GM13976 (cell line): ENCODE results near the gene S100Z.
A peak's percentile ranks its signal among the peaks of the same experiment; 100 is the strongest.

ENCODE experiments used
- DNase-seq: peaks from one replicate; pipeline ENCODE4 v3.0.0; 2012; ENCODE audit warnings: low spot score
- CTCF ChIP-seq: IDR thresholded peaks from 2 replicates; pipeline ENCODE4 v1.5.1; 2012; ENCODE audit warnings: borderline replicate concordance, mild to moderate bottlenecking; ENCODE audit not compliant: insufficient read depth; ENCODE audit errors: extremely low read depth, missing control alignments, control extremely low read depth
- in situ Hi-C: fragments of 300-500 bp; cut with MboI; formaldehyde crosslinking; loops from one replicate; pipeline ENCODE4 v1.12.0; 2022; ENCODE audit warnings: low sequenced_read_pairs, mixed read lengths, inconsistent platforms; ENCODE audit not compliant: unreplicated experiment

Gene S100Z

DNA sequence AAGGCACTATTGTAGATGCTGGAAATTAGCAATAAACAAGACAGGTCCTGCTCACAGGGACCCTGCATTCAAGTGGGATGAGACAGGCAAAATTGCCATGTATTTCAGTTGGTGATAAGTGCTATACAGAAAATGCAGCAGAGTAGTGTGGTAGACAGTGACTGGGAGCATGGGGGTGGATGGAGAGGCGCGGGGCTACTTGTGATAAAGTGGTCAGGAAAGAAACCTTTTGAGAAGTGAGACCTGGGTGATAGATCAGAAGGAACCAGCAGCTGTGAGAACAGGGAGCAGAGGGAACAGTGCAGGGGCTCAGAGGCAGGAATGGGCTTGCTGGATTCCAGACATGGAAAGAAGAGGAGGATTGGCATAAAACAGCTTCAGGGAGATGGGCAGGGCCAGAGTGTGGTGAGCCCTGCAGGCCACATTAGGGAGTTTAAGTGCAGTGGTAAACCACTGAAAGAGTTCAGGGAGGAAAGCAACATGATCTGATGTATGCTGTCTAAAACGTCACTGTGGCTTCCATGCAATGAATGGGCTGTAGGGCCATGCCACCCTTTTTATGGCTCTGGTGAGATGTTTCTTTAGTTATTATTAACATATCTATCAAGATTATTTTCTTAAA is 110.3 kb downstream of the S100Z start:
- no peak for TF ChIP-seq CTCF
- in situ Hi-C loops: no loop called here
- peak; percentile 42 for DNase-seq

DNA sequence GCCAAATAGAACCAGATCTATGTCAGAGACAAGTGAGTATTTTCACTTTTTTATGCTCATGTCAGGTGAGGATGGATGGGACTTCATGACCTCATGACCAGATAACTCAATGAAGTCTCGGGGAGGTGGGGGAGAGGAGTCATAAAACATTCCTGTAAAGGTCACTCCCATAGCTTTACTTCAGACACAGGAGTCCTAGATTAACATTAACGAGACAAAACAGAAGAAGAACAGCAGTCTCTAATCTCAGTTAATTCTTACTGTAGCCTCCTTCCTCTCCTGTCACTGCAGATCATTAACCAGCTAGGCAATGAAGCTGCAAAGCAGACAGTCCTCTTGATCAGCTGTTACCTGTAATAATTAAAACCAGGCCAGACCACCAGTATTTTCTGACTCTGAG is 114.2 kb downstream of the S100Z start:
- in situ Hi-C loops: no loop called here
- no peak for TF ChIP-seq CTCF
- no peak for DNase-seq
